AG10803 (cell line): Measurements from ENCODE around the gene SIRPA.
"Not testable (repeated sequence)": the region's sequence is repeated elsewhere in the genome, so short reads cannot be mapped to it uniquely, and the experiment has no call there.

Source experiments
- DNase-seq: peaks from one replicate; pipeline ENCODE4 v3.0.0; 2010; ENCODE audit warnings: low read depth
- H3K4me3 ChIP-seq: 2 replicates; pipeline ENCODE4 v1.5.1; 2011; ENCODE audit warnings: mild to moderate bottlenecking, low read length, control low read depth
- CTCF ChIP-seq: conservative IDR thresholded peaks from 2 replicates; pipeline ENCODE4 v1.5.1; 2011; ENCODE audit warnings: mild to moderate bottlenecking, low read length, control low read depth, inconsistent platforms

SIRPA gene

GRCh38 chr20:1920826-1921225 lies 25.6 kb downstream of the SIRPA start:
- no peak overlapping the region for H3K4me3 ChIP-seq
- DNase-seq: no peak

GRCh38 chr20:1921985-1922384 lies 26.8 kb downstream of the SIRPA start:
- not testable (repeated sequence) for DNase-seq, H3K4me3 ChIP-seq

More at GRCh38 chr20:1920826-1921225, 25.6 kb downstream of the SIRPA start:
- no peak for TF ChIP-seq CTCF

- TF ChIP-seq CTCF: no peak
- no peak overlapping the region for H3K4me3 ChIP-seq
- no peak for DNase-seq
Observed at GRCh38 chr20:1922786-1923185, 27.6 kb downstream of the SIRPA start.

GRCh38 chr20:1924910-1925861 lies 30.0 kb downstream of the SIRPA start:
- no peak for TF ChIP-seq CTCF
- H3K4me3 ChIP-seq: no peak overlapping the region
- DNase-seq: no peak

- DNase-seq: no peak
- TF ChIP-seq CTCF: no peak
- no peak overlapping the region for H3K4me3 ChIP-seq
Observed at GRCh38 chr20:1926237-1926636, 31.0 kb downstream of the SIRPA start.

- H3K4me3 ChIP-seq: no peak overlapping the region
- no peak for DNase-seq
- no peak for TF ChIP-seq CTCF
Observed at GRCh38 chr20:1927217-1927616, 32.0 kb downstream of the SIRPA start.

GRCh38 chr20:1928154-1928553 lies 32.9 kb downstream of the SIRPA start:
- DNase-seq: no peak
- no peak overlapping the region for H3K4me3 ChIP-seq
- TF ChIP-seq CTCF: no peak
